SK-N-SH treated with all-trans-retinoic acid at 6 μM for 48 hours (cell line): ENCODE measurements around the gene MTUS2.

Experiments
- ATAC-seq: fragments of 200-7000 bp; cut with Tn5 transposase; 3 replicates; pipeline ENCODE4 v1.9.1; 2020; ENCODE audit warnings: mild to moderate bottlenecking, moderate library complexity
- ARNTL ChIP-seq: fragments of 450-650 bp; formaldehyde crosslinking; IDR thresholded peaks from 2 replicates; pipeline ENCODE4 v1.5.0; 2020; ENCODE audit warnings: low read depth, mild to moderate bottlenecking, moderate library complexity, borderline replicate concordance
- BACH2 ChIP-seq: fragments of 250-450 bp; sonication (Bioruptor Pico); IDR thresholded peaks from 2 replicates; pipeline ENCODE4 v1.9.0; 2021; ENCODE audit warnings: mild to moderate bottlenecking, borderline replicate concordance
- CREB5 ChIP-seq: fragments of 250-450 bp; sonication (Bioruptor Pico); IDR thresholded peaks from 2 replicates; pipeline ENCODE4 v1.5.1; 2020; ENCODE audit warnings: low read depth, mild to moderate bottlenecking, moderate library complexity
- CSDC2 ChIP-seq: fragments of 250-450 bp; sonication (Bioruptor Pico); IDR thresholded peaks from 2 replicates; pipeline ENCODE4 v1.5.0; 2020; ENCODE audit warnings: mild to moderate bottlenecking, moderate library complexity
- CSRNP3 ChIP-seq: fragments of 250-450 bp; sonication (Bioruptor Pico); IDR thresholded peaks from 2 replicates; pipeline ENCODE4 v1.5.1; 2021; ENCODE audit warnings: mild to moderate bottlenecking, moderate library complexity
- ESRRG ChIP-seq: fragments of 250-450 bp; sonication (Bioruptor Pico); IDR thresholded peaks from 2 replicates; pipeline ENCODE4 v1.6.1; 2021; ENCODE audit warnings: mild to moderate bottlenecking
- GLIS3 ChIP-seq: fragments of 250-450 bp; sonication (Bioruptor Pico); IDR thresholded peaks from 2 replicates; pipeline ENCODE4 v1.5.0; 2020; ENCODE audit warnings: mild to moderate bottlenecking, moderate library complexity
- ISL1 ChIP-seq: fragments of 250-450 bp; sonication (Bioruptor Pico); IDR thresholded peaks from 2 replicates; pipeline ENCODE4 v2.1.2; 2022; ENCODE audit warnings: mild to moderate bottlenecking, moderate library complexity
- OSR1 ChIP-seq: fragments of 250-450 bp; sonication (Bioruptor Pico); IDR thresholded peaks from 2 replicates; pipeline ENCODE4 v1.8.0; 2022; ENCODE audit warnings: moderate library complexity, mild to moderate bottlenecking, inconsistent platforms
- PATZ1 ChIP-seq: fragments of 250-450 bp; sonication (Bioruptor Pico); IDR thresholded peaks from 2 replicates; pipeline ENCODE4 v1.8.0; 2020; ENCODE audit warnings: mild to moderate bottlenecking, moderate library complexity, borderline replicate concordance
- PPARA ChIP-seq: fragments of 250-450 bp; sonication (Bioruptor Pico); IDR thresholded peaks from 2 replicates; pipeline ENCODE4 v1.5.0; 2020; ENCODE audit warnings: mild to moderate bottlenecking, borderline replicate concordance
- RARB ChIP-seq: fragments of 250-450 bp; sonication (Bioruptor Pico); IDR thresholded peaks from 2 replicates; pipeline ENCODE4 v1.8.0; 2021; ENCODE audit warnings: mild to moderate bottlenecking, moderate library complexity
- SNAI2 ChIP-seq: fragments of 250-450 bp; sonication (Bioruptor Pico); IDR thresholded peaks from 2 replicates; pipeline ENCODE4 v1.5.0; 2020; ENCODE audit warnings: mild to moderate bottlenecking, moderate library complexity
- TCF4 ChIP-seq: fragments of 250-450 bp; sonication (Bioruptor Pico); IDR thresholded peaks from 2 replicates; pipeline ENCODE4 v1.8.0; 2021; ENCODE audit warnings: mild to moderate bottlenecking, moderate library complexity, borderline replicate concordance
- TOX ChIP-seq: fragments of 250-450 bp; sonication (Bioruptor Pico); IDR thresholded peaks from 2 replicates; pipeline ENCODE4 v1.8.0; 2021; ENCODE audit warnings: mild to moderate bottlenecking, moderate library complexity, borderline replicate concordance
- TSHZ2 ChIP-seq: fragments of 250-450 bp; sonication (Bioruptor Pico); IDR thresholded peaks from 2 replicates; pipeline ENCODE4 v1.5.0; 2020; ENCODE audit warnings: mild to moderate bottlenecking, moderate library complexity
- ZC3H10 ChIP-seq: fragments of 250-450 bp; sonication (Bioruptor Pico); IDR thresholded peaks from 2 replicates; pipeline ENCODE4 v1.5.1; 2021; ENCODE audit warnings: mild to moderate bottlenecking, moderate library complexity
- ZFP3 ChIP-seq: fragments of 250-450 bp; sonication (Bioruptor Pico); IDR thresholded peaks from 2 replicates; pipeline ENCODE4 v1.5.0; 2020; ENCODE audit warnings: mild to moderate bottlenecking, moderate library complexity
- ZFP30 ChIP-seq: fragments of 450-650 bp; formaldehyde crosslinking; IDR thresholded peaks from 2 replicates; pipeline ENCODE4 v1.5.0; 2022; ENCODE audit warnings: mild to moderate bottlenecking, moderate library complexity
- ZNF565 ChIP-seq: fragments of 450-650 bp; formaldehyde crosslinking; conservative IDR thresholded peaks from 2 replicates; pipeline ENCODE4 v1.5.0; 2020; ENCODE audit warnings: low read depth, mild to moderate bottlenecking, moderate library complexity
- ZNF70 ChIP-seq: fragments of 450-650 bp; formaldehyde crosslinking; IDR thresholded peaks from 2 replicates; pipeline ENCODE4 v1.5.0; 2020; ENCODE audit warnings: mild to moderate bottlenecking, moderate library complexity
- ZNF8 ChIP-seq: fragments of 450-650 bp; formaldehyde crosslinking; IDR thresholded peaks from 2 replicates; pipeline ENCODE4 v1.5.0; 2020; ENCODE audit warnings: mild to moderate bottlenecking, moderate library complexity

Gene MTUS2

GRCh38 chr13:29436721-29437280 lies 616.7 kb downstream of the MTUS2 start:
- TF ChIP-seq ARNTL (CRISPR knock-in tag) (no peak), SNAI2 (CRISPR knock-in tag) (no peak), ESRRG (CRISPR knock-in tag) (no peak), CSRNP3 (CRISPR knock-in tag) (no peak), PATZ1 (CRISPR knock-in tag) (no peak), ZFP3 (CRISPR knock-in tag) (no peak), PPARA (no peak), OSR1 (no peak), BACH2 (CRISPR knock-in tag) (no peak), CSDC2 (no peak)

DNA sequence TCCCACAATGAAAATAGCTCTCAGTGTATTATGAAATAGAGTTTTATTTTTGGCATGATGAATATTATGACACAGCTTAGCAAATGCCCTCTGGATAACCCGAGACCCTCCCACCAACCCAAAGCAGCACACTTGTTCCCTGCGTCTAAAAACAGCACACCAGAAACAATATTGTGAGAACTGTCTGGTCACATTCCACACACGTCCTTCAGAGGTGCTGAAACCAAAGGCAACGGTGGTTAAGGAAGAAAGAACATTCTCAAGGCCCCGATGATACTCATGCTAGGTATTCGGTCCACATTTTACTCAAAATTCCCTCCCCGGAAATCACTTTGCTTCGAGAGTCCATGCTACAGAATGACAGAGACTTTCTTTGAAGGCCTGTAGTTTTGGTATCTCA lies 618.6 kb downstream of the MTUS2 start:
- TF ChIP-seq ZC3H10 (CRISPR knock-in tag) (no peak), TOX (no peak), TCF4 (CRISPR knock-in tag) (no peak), ZNF565 (CRISPR knock-in tag) (no peak), CSRNP3 (CRISPR knock-in tag) (no peak), ARNTL (CRISPR knock-in tag) (no peak), ZFP3 (CRISPR knock-in tag) (no peak), RARB (CRISPR knock-in tag) (no peak), ZFP30 (no peak), ZNF8 (CRISPR knock-in tag) (no peak), ZNF70 (CRISPR knock-in tag) (no peak), ISL1 (CRISPR knock-in tag) (no peak), PPARA (no peak), BACH2 (CRISPR knock-in tag) (no peak), CREB5 (no peak), GLIS3 (no peak), OSR1 (no peak), TSHZ2 (no peak), ESRRG (CRISPR knock-in tag) (no peak)
- TF ChIP-seq, all 23 proteins: peak for 0
- ATAC-seq: no peak

More at GRCh38 chr13:29436721-29437280, 616.7 kb downstream of the MTUS2 start:
- ATAC-seq: no peak
